Brain microvascular endothelial cell (primary cell): ENCODE measurements around the gene GFPT2.

Source experiments
- DNase-seq: peaks from one replicate; pipeline ENCODE4 v3.0.0-alpha.2; 2020
- H3K27ac ChIP-seq: fragments of 250-450 bp; sonication (Bioruptor Pico); 2 replicates; pipeline ENCODE4 v1.5.1; 2020; ENCODE audit warnings: mild to moderate bottlenecking, moderate library complexity
- H3K27me3 ChIP-seq: fragments of 250-450 bp; sonication (Bioruptor Pico); replicated peaks from 2 replicates; pipeline ENCODE4 v1.5.1; 2020; ENCODE audit warnings: mild to moderate bottlenecking
- H3K36me3 ChIP-seq: fragments of 250-450 bp; sonication (Bioruptor Pico); replicated peaks from 2 replicates; pipeline ENCODE4 v1.5.1; 2020; ENCODE audit warnings: mild to moderate bottlenecking
- H3K4me3 ChIP-seq: 2 replicates; pipeline ENCODE4 v1.5.1; 2011; ENCODE audit warnings: low read depth, mild to moderate bottlenecking, control low read depth, low read length, moderate library complexity
- in situ Hi-C: cut with HindIII; loops from 2 replicates; pipeline ENCODE4 v1.10.0; 2017; ENCODE audit warnings: low sequenced_read_pairs, low pct_ligation_motif_present
- TF ChIP-seq, protein P1 (sequence below): IDR thresholded peaks from 2 replicates; pipeline ENCODE4 v1.5.1; 2011; ENCODE audit warnings: low read depth, mild to moderate bottlenecking, moderate library complexity, low read length, control low read depth, inconsistent platforms; ENCODE audit errors: missing control alignments

GFPT2 gene

GRCh38 chr5:180380856-180381255 lies 27.7 kb upstream of the GFPT2 start:
- DNase-seq, result no peak
- TF ChIP-seq, protein P1, sequence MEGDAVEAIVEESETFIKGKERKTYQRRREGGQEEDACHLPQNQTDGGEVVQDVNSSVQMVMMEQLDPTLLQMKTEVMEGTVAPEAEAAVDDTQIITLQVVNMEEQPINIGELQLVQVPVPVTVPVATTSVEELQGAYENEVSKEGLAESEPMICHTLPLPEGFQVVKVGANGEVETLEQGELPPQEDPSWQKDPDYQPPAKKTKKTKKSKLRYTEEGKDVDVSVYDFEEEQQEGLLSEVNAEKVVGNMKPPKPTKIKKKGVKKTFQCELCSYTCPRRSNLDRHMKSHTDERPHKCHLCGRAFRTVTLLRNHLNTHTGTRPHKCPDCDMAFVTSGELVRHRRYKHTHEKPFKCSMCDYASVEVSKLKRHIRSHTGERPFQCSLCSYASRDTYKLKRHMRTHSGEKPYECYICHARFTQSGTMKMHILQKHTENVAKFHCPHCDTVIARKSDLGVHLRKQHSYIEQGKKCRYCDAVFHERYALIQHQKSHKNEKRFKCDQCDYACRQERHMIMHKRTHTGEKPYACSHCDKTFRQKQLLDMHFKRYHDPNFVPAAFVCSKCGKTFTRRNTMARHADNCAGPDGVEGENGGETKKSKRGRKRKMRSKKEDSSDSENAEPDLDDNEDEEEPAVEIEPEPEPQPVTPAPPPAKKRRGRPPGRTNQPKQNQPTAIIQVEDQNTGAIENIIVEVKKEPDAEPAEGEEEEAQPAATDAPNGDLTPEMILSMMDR, result no peak
- in situ Hi-C loops, result no loop called here
- Histone ChIP-seq H3K27me3 (no peaks in the 10 kb centered on the region), H3K36me3 (no peaks in the 10 kb centered on the region), H3K4me3 (no peak overlapping the region), H3K27ac (no peak overlapping the region)

DNA sequence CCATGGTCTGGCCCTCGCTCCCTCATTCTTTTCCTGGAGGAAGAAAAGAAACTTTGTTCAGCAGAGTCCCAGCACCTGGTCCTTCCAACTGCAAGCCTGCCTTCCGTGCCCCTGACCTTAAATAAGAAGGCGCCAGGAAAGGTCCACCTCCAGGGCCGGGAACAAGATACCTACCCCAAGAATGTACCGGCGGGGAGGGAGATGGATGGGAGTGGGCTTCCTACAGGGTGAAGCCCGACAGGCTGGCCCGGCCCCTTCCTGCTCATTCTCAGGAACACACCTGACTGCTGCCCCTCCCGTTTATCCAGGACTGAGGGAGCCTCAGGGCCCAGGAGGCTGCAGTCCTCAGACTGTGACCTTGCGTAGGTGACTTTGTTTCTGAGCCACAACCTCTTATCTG lies 27.3 kb upstream of the GFPT2 start:
- TF ChIP-seq, protein P1, result no peak
- no peaks in the 10 kb centered on the region for H3K36me3 ChIP-seq
- H3K27ac ChIP-seq, result no peak overlapping the region
- no peak for DNase-seq
- no peaks in the 10 kb centered on the region for H3K27me3 ChIP-seq
- no peak overlapping the region for H3K4me3 ChIP-seq
- in situ Hi-C loops, result no loop called here

GRCh38 chr5:180379355-180380070 lies 26.4 kb upstream of the GFPT2 start:
- TF ChIP-seq, protein P1, result no peak
- DNase-seq, result no peak

GRCh38 chr5:180378438-180379344 lies 25.6 kb upstream of the GFPT2 start:
- in situ Hi-C loops, result no loop called here
- TF ChIP-seq, protein P1, result no peak
- H3K27me3 ChIP-seq, result no peaks in the 10 kb centered on the region
- DNase-seq, result no peak
- no peak overlapping the region for H3K27ac ChIP-seq
- H3K4me3 ChIP-seq, result no peak overlapping the region
- H3K36me3 ChIP-seq, result no peaks in the 10 kb centered on the region

More at GRCh38 chr5:180379355-180380070, 26.4 kb upstream of the GFPT2 start:
- Histone ChIP-seq H3K4me3 (no peak overlapping the region), H3K36me3 (no peaks in the 10 kb centered on the region), H3K27ac (no peak overlapping the region), H3K27me3 (no peaks in the 10 kb centered on the region)
- in situ Hi-C loops, result no loop called here

- Histone ChIP-seq H3K4me3 (no peak overlapping the region), H3K27me3 (no peaks in the 10 kb centered on the region), H3K36me3 (no peaks in the 10 kb centered on the region), H3K27ac (no peak overlapping the region)
- DNase-seq, result no peak
- TF ChIP-seq, protein P1, result no peak
- in situ Hi-C loops, result no loop called here
Observed at GRCh38 chr5:180377556-180378197, 24.5 kb upstream of the GFPT2 start.
